ENCODE measurements around the gene RIOK3.

DNA sequence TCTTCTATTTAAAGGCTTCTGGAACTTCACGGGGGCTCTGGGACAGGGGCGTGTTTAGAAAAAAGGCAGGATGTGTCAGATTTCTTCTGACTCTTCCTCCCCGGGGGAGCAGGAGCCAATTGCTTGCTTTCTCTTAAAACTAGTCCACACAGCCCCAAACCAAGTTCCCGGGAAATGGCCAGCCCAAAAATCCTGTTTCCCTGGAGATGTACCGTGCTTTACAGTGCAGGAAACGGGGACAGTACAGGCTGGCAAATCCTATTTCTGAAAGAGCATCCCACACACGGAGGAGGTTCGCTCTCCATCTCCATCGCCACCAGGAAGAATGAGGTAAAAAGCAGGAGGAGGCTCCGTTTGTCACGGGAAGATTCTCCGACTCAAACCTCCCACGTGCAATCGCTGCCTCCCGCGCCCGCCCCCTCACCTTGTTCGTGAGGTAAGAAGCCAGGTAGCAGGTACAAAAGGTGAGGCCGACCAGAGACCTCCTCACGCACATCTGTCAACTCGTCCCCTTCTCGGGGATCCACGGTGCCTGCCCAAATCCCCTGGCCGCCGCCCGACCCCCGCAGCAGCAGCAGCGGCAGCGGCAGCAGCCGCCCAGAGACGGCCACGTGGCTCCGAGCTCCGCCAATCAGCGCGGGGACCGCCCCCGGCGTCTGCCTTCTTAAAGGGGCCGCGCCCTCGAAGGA is 15.6 kb upstream of the RIOK3 start:
- TF ChIP-seq POLR2A (IDR thresholded peaks at IDR 0.05) (peak in 2 of 3 donors; percentile 38 to 39), CTCF (IDR thresholded peaks at IDR 0.05) (no peak)
